Measurements from ENCODE around the gene AHNAK. TPM values are rescaled to one million over a fixed set of nuclear protein-coding genes. Genes with fewer than 3 reads are reported as not detected.
"Not testable (repeated sequence)": the region's sequence is repeated elsewhere in the genome, so short reads cannot be mapped to it uniquely, and the experiment has no call there.

AHNAK gene
- total RNA-seq, 1 donor from 2014 or later, result 432 TPM

DNA sequence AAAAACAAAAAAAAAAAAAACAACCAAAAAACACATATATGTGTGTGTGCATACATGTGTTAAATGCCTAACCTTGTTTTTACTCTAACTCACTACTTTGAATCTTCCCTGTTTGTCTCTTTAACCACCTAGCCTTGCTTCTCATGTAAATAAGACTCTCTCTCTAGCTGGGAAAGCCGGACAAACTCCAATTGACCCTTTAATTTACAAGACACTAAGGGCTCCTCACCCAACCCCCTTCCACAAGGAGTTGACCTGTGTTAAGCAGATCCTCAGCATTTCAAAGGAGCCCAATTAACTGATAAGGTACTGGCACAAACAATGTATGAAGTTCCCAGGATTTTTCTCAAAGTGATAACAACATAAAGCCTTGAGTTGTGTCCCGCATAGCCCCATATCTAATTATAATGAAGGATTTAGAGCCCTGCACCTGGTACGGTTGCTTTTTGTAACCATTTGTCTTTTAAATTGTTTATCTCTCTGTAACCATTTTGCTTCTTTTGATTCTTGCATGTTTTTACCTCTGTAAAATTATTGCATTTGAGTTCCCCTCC lies 15.1 kb upstream of the AHNAK start:
- H3K9ac ChIP-seq (ENCODE audit: low read depth in 1 of 3, low read length in 3 of 3); H3K9me3 ChIP-seq (ENCODE audit: control insufficient read depth in 3 of 3, low read length in 3 of 3); H3K27me3 ChIP-seq (ENCODE audit: control insufficient read depth in 3 of 3, insufficient read depth in 3 of 3, low read length in 3 of 3); H3K4me3 ChIP-seq (ENCODE audit: low read length in 3 of 3): not testable (repeated sequence)
- Histone ChIP-seq H3K36me3 (ENCODE audit: control insufficient read depth in 3 of 3, insufficient read depth in 3 of 3, low read length in 3 of 3) (peaks cover 38 to 43% (median 39%) of the 10 kb centered on the region in 3 donors), H3K4me1 (ENCODE audit: control insufficient read depth in 3 of 3, insufficient read depth in 3 of 3, low read length in 3 of 3) (peaks cover 26 to 42% (median 35%) of the 10 kb centered on the region in 3 donors), H3K27ac (ENCODE audit: low read depth, low read length) (peak overlapping the region; percentile 83)

DNA sequence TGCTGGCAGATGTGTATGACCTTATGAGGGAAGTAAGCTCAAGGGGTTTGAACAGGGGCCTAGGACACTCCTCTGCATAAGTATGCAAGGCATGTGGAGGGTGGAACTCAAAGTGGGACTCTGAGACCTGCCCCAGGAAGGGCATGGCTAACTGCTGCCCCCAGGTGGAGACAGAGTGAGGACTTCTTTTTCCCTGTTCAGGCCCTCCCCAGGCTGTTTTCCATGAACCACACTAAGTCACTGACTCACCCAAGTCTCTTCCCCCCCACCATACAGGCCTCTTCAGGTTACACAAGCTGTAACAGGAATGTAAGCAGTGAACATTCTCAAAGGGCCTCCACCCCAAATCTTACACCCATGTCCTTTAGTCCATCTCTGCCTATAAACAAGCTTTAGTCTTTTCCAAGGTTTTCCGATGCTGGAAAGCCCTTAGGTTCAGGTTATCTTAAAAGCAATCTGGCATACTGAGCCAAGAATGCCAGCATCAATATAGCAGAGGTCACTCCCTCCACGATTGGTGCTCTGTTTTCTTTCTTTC lies 14.0 kb upstream of the AHNAK start:
- H3K27me3 ChIP-seq (ENCODE audit: control insufficient read depth in 3 of 3, insufficient read depth in 3 of 3, low read length in 3 of 3), result no peaks in the 10 kb centered on the region
- peak overlapping the region in 1 of 3 donors; percentile 3 for H3K4me3 ChIP-seq (ENCODE audit: low read length in 3 of 3)
- H3K9me3 ChIP-seq (ENCODE audit: control insufficient read depth in 3 of 3, low read length in 3 of 3), result no peaks in the 10 kb centered on the region
- peaks cover 37 to 54% (median 46%) of the 10 kb centered on the region in 3 donors for H3K4me1 ChIP-seq (ENCODE audit: control insufficient read depth in 3 of 3, insufficient read depth in 3 of 3, low read length in 3 of 3)
- peak overlapping the region; percentile 83 for H3K27ac ChIP-seq (ENCODE audit: low read depth, low read length)
- H3K9ac ChIP-seq (ENCODE audit: low read depth in 1 of 3, low read length in 3 of 3), result peak overlapping the region in 2 of 3 donors; percentile 45 to 63
- peaks cover 27 to 32% (median 28%) of the 10 kb centered on the region in 3 donors for H3K36me3 ChIP-seq (ENCODE audit: control insufficient read depth in 3 of 3, insufficient read depth in 3 of 3, low read length in 3 of 3)

DNA sequence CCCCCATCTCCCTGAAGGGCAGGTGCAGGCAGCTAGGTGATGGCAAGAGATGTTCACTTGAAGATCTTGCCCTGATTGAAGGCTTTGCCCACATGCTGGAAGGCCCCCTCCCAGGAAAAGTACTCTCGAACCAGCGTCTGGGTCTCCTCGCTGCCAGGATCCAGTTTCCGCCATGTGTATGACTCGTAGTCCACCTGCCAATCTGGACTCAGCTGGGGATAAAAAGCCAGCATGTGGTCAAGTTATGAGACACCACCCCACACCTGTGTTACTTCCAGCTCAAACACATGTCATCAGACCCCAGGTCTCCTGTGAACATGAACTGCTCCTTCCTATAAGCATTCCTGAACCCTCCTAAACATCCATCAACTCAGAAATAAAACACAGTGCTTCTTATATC lies 13.0 kb upstream of the AHNAK start:
- Histone ChIP-seq H3K27ac (ENCODE audit: low read depth, low read length) (peak overlapping the region; percentile 83), H3K9ac (ENCODE audit: low read depth in 1 of 3, low read length in 3 of 3) (peak overlapping the region in 1 of 3 donors; percentile 17), H3K4me1 (ENCODE audit: control insufficient read depth in 3 of 3, insufficient read depth in 3 of 3, low read length in 3 of 3) (peaks cover 47 to 64% (median 56%) of the 10 kb centered on the region in 3 donors), H3K36me3 (ENCODE audit: control insufficient read depth in 3 of 3, insufficient read depth in 3 of 3, low read length in 3 of 3) (peaks cover 24 to 26% (median 24%) of the 10 kb centered on the region in 3 donors)
- H3K4me3 ChIP-seq (ENCODE audit: low read length in 3 of 3); H3K9me3 ChIP-seq (ENCODE audit: control insufficient read depth in 3 of 3, low read length in 3 of 3); H3K27me3 ChIP-seq (ENCODE audit: control insufficient read depth in 3 of 3, insufficient read depth in 3 of 3, low read length in 3 of 3): not testable (repeated sequence)

DNA sequence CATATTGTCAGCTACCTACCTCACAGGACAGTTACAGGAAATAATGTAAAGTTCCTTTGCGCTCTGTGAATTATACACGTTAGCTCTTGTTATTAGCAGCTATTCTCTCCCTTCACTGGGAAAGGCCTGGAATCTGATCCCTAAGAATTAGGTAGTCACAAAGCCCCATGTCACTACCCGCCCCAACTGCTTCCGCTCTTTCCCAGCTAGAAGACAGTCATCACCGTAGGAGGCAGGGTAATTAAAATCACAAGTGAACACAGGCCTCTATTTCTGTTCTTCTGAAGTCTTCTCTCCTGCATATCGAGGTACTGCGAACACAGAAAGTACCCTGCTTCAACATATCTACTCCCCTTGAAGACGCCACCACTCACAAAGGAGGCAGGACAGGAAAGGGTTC lies 12.6 kb upstream of the AHNAK start:
- peaks cover 51 to 68% (median 60%) of the 10 kb centered on the region in 3 donors for H3K4me1 ChIP-seq (ENCODE audit: control insufficient read depth in 3 of 3, insufficient read depth in 3 of 3, low read length in 3 of 3)
- H3K9ac ChIP-seq (ENCODE audit: low read depth in 1 of 3, low read length in 3 of 3), result no peak overlapping the region
- peak overlapping the region; percentile 83 for H3K27ac ChIP-seq (ENCODE audit: low read depth, low read length)
- H3K9me3 ChIP-seq (ENCODE audit: control insufficient read depth in 3 of 3, low read length in 3 of 3), result no peaks in the 10 kb centered on the region
- H3K4me3 ChIP-seq (ENCODE audit: low read length in 3 of 3), result no peak overlapping the region
- peaks cover 24 to 26% (median 24%) of the 10 kb centered on the region in 3 donors for H3K36me3 ChIP-seq (ENCODE audit: control insufficient read depth in 3 of 3, insufficient read depth in 3 of 3, low read length in 3 of 3)
- no peaks in the 10 kb centered on the region for H3K27me3 ChIP-seq (ENCODE audit: control insufficient read depth in 3 of 3, insufficient read depth in 3 of 3, low read length in 3 of 3)

- Histone ChIP-seq H3K27ac (ENCODE audit: low read depth, low read length) (peak overlapping the region; percentile 83), H3K4me3 (ENCODE audit: low read length in 3 of 3) (no peak overlapping the region), H3K36me3 (ENCODE audit: control insufficient read depth in 3 of 3, insufficient read depth in 3 of 3, low read length in 3 of 3) (peaks cover 20 to 23% (median 22%) of the 10 kb centered on the region in 3 donors), H3K4me1 (ENCODE audit: control insufficient read depth in 3 of 3, insufficient read depth in 3 of 3, low read length in 3 of 3) (peaks cover 57 to 72% (median 65%) of the 10 kb centered on the region in 3 donors), H3K27me3 (ENCODE audit: control insufficient read depth in 3 of 3, insufficient read depth in 3 of 3, low read length in 3 of 3) (no peaks in the 10 kb centered on the region), H3K9ac (ENCODE audit: low read depth in 1 of 3, low read length in 3 of 3) (no peak overlapping the region), H3K9me3 (ENCODE audit: control insufficient read depth in 3 of 3, low read length in 3 of 3) (no peaks in the 10 kb centered on the region)
These were observed 12.1 kb upstream of the AHNAK start for GRCh38 chr11:62558669-62559068.

GRCh38 chr11:62556875-62557631 lies 10.4 kb upstream of the AHNAK start:
- Histone ChIP-seq H3K4me3 (ENCODE audit: low read length in 3 of 3) (peak overlapping the region in 2 of 3 donors; percentile 30 to 58), H3K9ac (ENCODE audit: low read depth in 1 of 3, low read length in 3 of 3) (peak overlapping the region; percentile 32 to 88 (median 48)), H3K27me3 (ENCODE audit: control insufficient read depth in 3 of 3, insufficient read depth in 3 of 3, low read length in 3 of 3) (no peaks in the 10 kb centered on the region), H3K27ac (ENCODE audit: low read depth, low read length) (peak overlapping the region; percentile 95), H3K36me3 (ENCODE audit: control insufficient read depth in 3 of 3, insufficient read depth in 3 of 3, low read length in 3 of 3) (peaks cover 14 to 18% (median 17%) of the 10 kb centered on the region in 3 donors), H3K4me1 (ENCODE audit: control insufficient read depth in 3 of 3, insufficient read depth in 3 of 3, low read length in 3 of 3) (peaks cover 73 to 86% (median 81%) of the 10 kb centered on the region in 3 donors), H3K9me3 (ENCODE audit: control insufficient read depth in 3 of 3, low read length in 3 of 3) (no peaks in the 10 kb centered on the region)

- Histone ChIP-seq H3K27me3 (ENCODE audit: control insufficient read depth in 3 of 3, insufficient read depth in 3 of 3, low read length in 3 of 3) (no peaks in the 10 kb centered on the region), H3K4me1 (ENCODE audit: control insufficient read depth in 3 of 3, insufficient read depth in 3 of 3, low read length in 3 of 3) (peaks cover 80 to 91% (median 86%) of the 10 kb centered on the region in 3 donors), H3K36me3 (ENCODE audit: control insufficient read depth in 3 of 3, insufficient read depth in 3 of 3, low read length in 3 of 3) (peaks cover 12 to 18% (median 17%) of the 10 kb centered on the region in 3 donors), H3K9ac (ENCODE audit: low read depth in 1 of 3, low read length in 3 of 3) (peak overlapping the region; percentile 61 to 88 (median 62)), H3K4me3 (ENCODE audit: low read length in 3 of 3) (peak overlapping the region; percentile 30 to 58 (median 51)), H3K27ac (ENCODE audit: low read depth, low read length) (peak overlapping the region; percentile 95), H3K9me3 (ENCODE audit: control insufficient read depth in 3 of 3, low read length in 3 of 3) (no peaks in the 10 kb centered on the region)
These were observed 9.7 kb upstream of the AHNAK start for GRCh38 chr11:62556108-62556874.

GRCh38 chr11:62555464-62556107 lies 9.0 kb upstream of the AHNAK start:
- Histone ChIP-seq H3K9me3 (ENCODE audit: control insufficient read depth in 3 of 3, low read length in 3 of 3) (no peaks in the 10 kb centered on the region), H3K27ac (ENCODE audit: low read depth, low read length) (peak overlapping the region; percentile 95), H3K27me3 (ENCODE audit: control insufficient read depth in 3 of 3, insufficient read depth in 3 of 3, low read length in 3 of 3) (no peaks in the 10 kb centered on the region), H3K4me3 (ENCODE audit: low read length in 3 of 3) (peak overlapping the region in 2 of 3 donors; percentile 30 to 58), H3K36me3 (ENCODE audit: control insufficient read depth in 3 of 3, insufficient read depth in 3 of 3, low read length in 3 of 3) (peaks cover 12 to 18% (median 17%) of the 10 kb centered on the region in 3 donors), H3K4me1 (ENCODE audit: control insufficient read depth in 3 of 3, insufficient read depth in 3 of 3, low read length in 3 of 3) (peaks cover 79 to 91% (median 79%) of the 10 kb centered on the region in 3 donors), H3K9ac (ENCODE audit: low read depth in 1 of 3, low read length in 3 of 3) (peak overlapping the region; percentile 61 to 88 (median 62))
